Parathyroid adenoma (tissue), 2 donors: ENCODE data around the gene DDI1.

Experiments
- H2AFZ ChIP-seq: fragments of 300-600 bp; sonication (generic); one replicate; pipeline ENCODE4 v1.7.0; 2017; ENCODE audit warnings: antibody characterized with exemption, mild to moderate bottlenecking
- H3K27ac ChIP-seq: fragments of 300-600 bp; sonication (generic); one replicate; pipeline ENCODE4 v1.7.0; 2017
- H3K27me3 ChIP-seq: fragments of 300-600 bp; sonication (generic); one replicate; pipeline ENCODE4 v1.7.0; 2017; ENCODE audit warnings: low read length; ENCODE audit not compliant: control insufficient read depth, insufficient read depth
- H3K36me3 ChIP-seq: fragments of 300-600 bp; sonication (generic); one replicate; pipeline ENCODE4 v1.7.0; 2017; ENCODE audit warnings: low read length; ENCODE audit not compliant: control insufficient read depth, insufficient read depth
- H3K4me1 ChIP-seq: fragments of 300-600 bp; sonication (generic); one replicate; pipeline ENCODE4 v1.7.0; 2017; ENCODE audit warnings: control low read depth
- H3K4me2 ChIP-seq: fragments of 300-600 bp; sonication (generic); one replicate; pipeline ENCODE4 v1.7.0; 2017; ENCODE audit warnings: low read length
- H3K4me3 ChIP-seq: fragments of 300-600 bp; sonication (generic); one replicate; pipeline ENCODE4 v1.7.0; 2017; ENCODE audit warnings: low read depth, low read length
- H3K79me2 ChIP-seq: fragments of 300-600 bp; sonication (generic); one replicate; pipeline ENCODE4 v1.7.0; 2017; ENCODE audit warnings: control low read depth
- H3K9ac ChIP-seq: fragments of 300-600 bp; sonication (generic); one replicate; pipeline ENCODE4 v1.7.0; 2017; ENCODE audit warnings: mild to moderate bottlenecking
- H3K9me3 ChIP-seq: fragments of 300-600 bp; sonication (generic); one replicate; pipeline ENCODE4 v1.7.0; 2017; ENCODE audit warnings: low read length; ENCODE audit not compliant: control insufficient read depth
- CTCF ChIP-seq: fragments of 300-600 bp; sonication (generic); IDR thresholded peaks from one replicate; pipeline ENCODE4 v1.7.0; 2017; ENCODE audit warnings: antibody characterized with exemption, mild to moderate bottlenecking
- donor health status: primary hyperparathyroidism.

The DDI1 gene

GRCh38 chr11:103994094-103994493 lies 42.3 kb upstream of the DDI1 start:
- no peaks in the 10 kb centered on the region for H3K79me2 ChIP-seq
- H3K4me3 ChIP-seq: no peak overlapping the region
- H3K9ac ChIP-seq: no peak overlapping the region
- no peaks in the 10 kb centered on the region for H3K36me3 ChIP-seq
- no peaks in the 10 kb centered on the region for H3K9me3 ChIP-seq
- H3K27me3 ChIP-seq: no peaks in the 10 kb centered on the region
- H3K4me1 ChIP-seq: no peaks in the 10 kb centered on the region
- no peak for TF ChIP-seq CTCF
- H2AFZ ChIP-seq: no peak overlapping the region
- H3K27ac ChIP-seq: no peak overlapping the region
- H3K4me2 ChIP-seq: no peak overlapping the region

DNA sequence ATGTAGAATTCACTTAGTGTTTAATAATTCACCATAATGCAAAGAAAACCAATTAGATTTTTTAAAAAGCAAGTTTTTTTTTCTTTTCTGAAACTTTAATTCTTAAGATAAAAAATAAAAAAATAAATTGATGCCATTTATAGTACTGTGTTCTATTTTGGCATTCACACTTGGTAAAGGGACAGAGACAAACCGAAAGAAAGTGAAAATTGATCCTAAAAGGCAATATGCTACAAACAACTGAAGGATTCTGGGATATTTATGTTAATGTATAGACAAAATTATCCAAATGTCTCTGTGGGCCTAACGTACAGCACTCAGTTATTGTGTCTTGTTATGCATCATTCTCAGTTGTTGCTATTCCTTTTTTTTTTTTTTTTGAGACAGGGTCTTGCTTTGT lies 41.9 kb upstream of the DDI1 start:
- Histone ChIP-seq H3K4me3 (no peak overlapping the region), H3K9me3 (no peaks in the 10 kb centered on the region), H3K4me1 (no peaks in the 10 kb centered on the region), H3K36me3 (no peaks in the 10 kb centered on the region), H3K79me2 (no peaks in the 10 kb centered on the region), H3K4me2 (no peak overlapping the region), H3K27me3 (no peaks in the 10 kb centered on the region), H2AFZ (no peak overlapping the region), H3K9ac (no peak overlapping the region), H3K27ac (no peak overlapping the region)
- TF ChIP-seq CTCF: no peak

DNA sequence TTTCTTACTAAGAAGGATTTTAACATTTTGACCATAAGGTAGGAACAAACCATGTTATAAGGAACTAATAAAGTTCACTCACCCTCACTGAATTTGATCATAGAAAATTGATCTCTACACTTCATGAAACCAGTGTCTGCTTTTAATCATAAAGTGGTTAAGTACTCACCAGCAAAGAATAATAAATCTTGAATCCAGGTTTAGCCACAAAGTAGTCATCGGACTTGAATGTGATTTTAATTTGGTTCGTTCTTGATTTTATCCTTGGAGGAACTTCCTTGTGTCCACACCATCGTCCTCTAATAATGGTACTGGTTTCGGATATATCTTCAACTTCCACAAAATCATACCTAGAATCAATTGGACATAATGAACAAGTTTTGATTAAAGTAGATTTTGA lies 40.5 kb upstream of the DDI1 start:
- Histone ChIP-seq H2AFZ (no peak overlapping the region), H3K4me3 (no peak overlapping the region), H3K27me3 (no peaks in the 10 kb centered on the region), H3K27ac (no peak overlapping the region), H3K9me3 (no peaks in the 10 kb centered on the region), H3K36me3 (no peaks in the 10 kb centered on the region), H3K4me2 (no peak overlapping the region), H3K79me2 (no peaks in the 10 kb centered on the region), H3K9ac (no peak overlapping the region), H3K4me1 (no peaks in the 10 kb centered on the region)
- no peak for TF ChIP-seq CTCF

GRCh38 chr11:103997082-103997481 lies 39.4 kb upstream of the DDI1 start:
- no peak overlapping the region for H2AFZ ChIP-seq
- no peak overlapping the region for H3K4me2 ChIP-seq
- no peak overlapping the region for H3K4me3 ChIP-seq
- H3K36me3 ChIP-seq: no peaks in the 10 kb centered on the region
- H3K27ac ChIP-seq: no peak overlapping the region
- H3K9me3 ChIP-seq: no peaks in the 10 kb centered on the region
- H3K9ac ChIP-seq: no peak overlapping the region
- no peaks in the 10 kb centered on the region for H3K4me1 ChIP-seq
- no peaks in the 10 kb centered on the region for H3K79me2 ChIP-seq
- no peaks in the 10 kb centered on the region for H3K27me3 ChIP-seq
- TF ChIP-seq CTCF: no peak

DNA sequence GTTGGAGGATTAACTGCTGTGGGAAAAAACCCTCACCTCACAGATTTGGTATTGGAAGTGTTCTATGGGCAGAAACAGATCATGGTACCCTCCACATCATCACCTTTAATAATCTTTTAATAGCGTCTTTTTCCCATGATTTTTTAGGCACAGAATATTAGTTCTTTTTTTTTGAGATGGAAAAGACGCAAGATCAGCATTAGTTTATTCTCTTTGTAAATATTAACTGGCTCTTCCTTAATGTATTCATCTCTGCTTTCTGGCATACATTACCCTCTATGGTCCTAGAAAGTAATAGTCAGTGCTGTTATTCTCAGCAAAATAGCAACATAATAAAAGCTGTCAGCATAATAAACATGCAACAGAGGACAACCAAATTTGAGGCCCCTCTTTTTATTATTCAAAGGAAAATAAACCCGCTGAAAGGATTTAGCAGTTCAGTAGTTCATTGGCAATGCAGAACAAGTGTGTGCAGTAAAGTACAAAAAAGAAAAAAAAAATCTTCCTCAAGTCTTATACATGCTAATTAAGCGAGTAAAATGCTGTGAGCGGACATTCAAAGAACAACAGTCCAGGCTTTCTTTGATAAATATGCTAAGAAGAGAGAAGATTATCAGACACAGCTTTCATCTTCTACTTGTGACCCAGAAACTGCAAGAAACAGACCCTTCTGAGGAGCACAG lies 37.5 kb upstream of the DDI1 start:
- Histone ChIP-seq H3K4me3 (no peak overlapping the region), H3K4me1 (no peaks in the 10 kb centered on the region), H3K4me2 (no peak overlapping the region), H2AFZ (no peak overlapping the region), H3K79me2 (no peaks in the 10 kb centered on the region), H3K9ac (no peak overlapping the region), H3K9me3 (no peaks in the 10 kb centered on the region), H3K27me3 (no peaks in the 10 kb centered on the region), H3K27ac (no peak overlapping the region), H3K36me3 (no peaks in the 10 kb centered on the region)
- TF ChIP-seq CTCF: no peak
